Endodermal cell (in vitro differentiated cells): ENCODE results near the gene LRFN2. TPM values are rescaled to one million over a fixed set of nuclear protein-coding genes. Genes with fewer than 3 reads are reported as not detected.
A peak's percentile ranks its signal among the peaks of the same experiment; 100 is the strongest.

Experiments used
- DNase-seq: peaks from one replicate; pipeline ENCODE4 v3.0.0-alpha.2; 2017
- H3K27ac ChIP-seq: 2 replicates; pipeline ENCODE4 v1.5.1; 2013; ENCODE audit warnings: mild to moderate bottlenecking, low read depth, low read length, moderate library complexity
- H3K27me3 ChIP-seq: 2 replicates; pipeline ENCODE4 v1.6.1; 2013; ENCODE audit warnings: mild to moderate bottlenecking, low read length, moderate library complexity; ENCODE audit not compliant: insufficient read depth, control insufficient read depth, poor library complexity, severe bottlenecking
- H3K36me3 ChIP-seq: 2 replicates; pipeline ENCODE4 v1.7.0; 2013; ENCODE audit warnings: mild to moderate bottlenecking, low read length, moderate library complexity; ENCODE audit not compliant: control insufficient read depth, insufficient read depth
- H3K4me1 ChIP-seq: one replicate; pipeline ENCODE4 v1.7.0; 2013; ENCODE audit warnings: low read length; ENCODE audit not compliant: control insufficient read depth, insufficient read depth
- H3K4me3 ChIP-seq: 2 replicates; pipeline ENCODE4 v1.5.1; 2013; ENCODE audit warnings: mild to moderate bottlenecking, low read length, moderate library complexity
- H3K9ac ChIP-seq: 2 replicates; pipeline ENCODE4 v1.6.1; 2013; ENCODE audit warnings: mild to moderate bottlenecking, low read length, moderate library complexity; ENCODE audit not compliant: poor library complexity, severe bottlenecking; ENCODE audit errors: extremely low read depth
- H3K9me3 ChIP-seq: 2 replicates; pipeline ENCODE4 v1.6.1; 2013; ENCODE audit warnings: mild to moderate bottlenecking, low read length, moderate library complexity; ENCODE audit not compliant: control insufficient read depth
- H3K27ac Mint-ChIP-seq: 2 replicates; pipeline ENCODE4 v1.8.0; 2020; ENCODE audit warnings: mixed read lengths
- H3K27me3 Mint-ChIP-seq: 2 replicates; pipeline ENCODE4 v1.8.0; 2021; ENCODE audit warnings: mild to moderate bottlenecking, mixed read lengths; ENCODE audit not compliant: insufficient read depth
- H3K36me3 Mint-ChIP-seq: 2 replicates; pipeline ENCODE4 v1.8.0; 2020; ENCODE audit warnings: low read depth, mixed read lengths
- H3K4me1 Mint-ChIP-seq: 2 replicates; pipeline ENCODE4 v1.8.0; 2020; ENCODE audit warnings: mixed read lengths
- H3K4me3 Mint-ChIP-seq: 2 replicates; pipeline ENCODE4 v1.8.0; 2020; ENCODE audit warnings: mild to moderate bottlenecking, moderate library complexity, mixed read lengths
- H3K9me3 Mint-ChIP-seq: 2 replicates; pipeline ENCODE4 v1.8.0; 2020; ENCODE audit warnings: mild to moderate bottlenecking, mixed read lengths
- CTCF ChIP-seq: fragments of 200-600 bp; sonication (generic); conservative IDR thresholded peaks from 2 replicates; pipeline ENCODE4 v1.5.0; 2021; ENCODE audit warnings: antibody characterized with exemption, mild to moderate bottlenecking
- WGBS, 2 experiments: methylation state at CpG; one replicate each; pipeline versions ENCODE4 v1.1.5 to v1.1.7; 2013; ENCODE audit warnings: missing lambda C conversion rate in 2 of 2, mixed read lengths in 1 of 2; ENCODE audit not compliant: insufficient coverage in 1 of 2, insufficient read length in 1 of 2; 5-methylcytosine and 5-hydroxymethylcytosine counted together
- long read RNA-seq, 4 experiments: library from polyadenylated mRNA in 2 of 4; library from RNA in 1 of 4; library from capped mRNA in 1 of 4; stranded (forward) in 3 of 4; unstranded in 1 of 4; transcript quantifications; one replicate each; pipeline ENCODE4 v2.0.0, GENCODE V29; 2020 to 2021; ENCODE audit warnings: inconsistent platforms in 1 of 4
- polyA plus RNA-seq, 2 experiments: library from polyadenylated mRNA; stranded (reverse); fragments of 50-300 nt; gene quantifications; one replicate each; pipeline ENCODE4 v1.2.3, GENCODE V29; 2013
- total RNA-seq, 2 donors: library from RNA; stranded (reverse); fragmentation: NEBNext Ultra II Directional in 1 of 2; extraction: Animal tissue kit (Norgen Biotek cat#: 25700) in 1 of 2; gene quantifications; 2 replicates in 1 of 2; 3 replicates in 1 of 2; pipeline ENCODE4 v1.2.1, GENCODE V29; 2021

LRFN2 gene
- under 1 TPM in 1 of 2 donors, not detected in 1; 0.15 TPM for total RNA-seq
- 0.14 TPM for polyA plus RNA-seq (2013, experiment 1 of 2)
- polyA plus RNA-seq (2013, experiment 2 of 2), result 0.08 TPM
- long read RNA-seq, experiment 1, result 0 reads
- long read RNA-seq, experiment 2, result 0 reads
- long read RNA-seq, experiment 3, result 0 reads
- long read RNA-seq, experiment 4, result 0 reads

GRCh38 chr6:40587240-40588069 is at the start of gene LRFN2:
TSS of gene LRFN2 (minus strand) at chr6:40587364.
- Mint-ChIP-seq H3K36me3 (no peaks in the 10 kb centered on the region), H3K27me3 (peaks cover 63% of the 10 kb centered on the region), H3K9me3 (no peaks in the 10 kb centered on the region), H3K27ac (no peak within 1 kb of the TSS), H3K4me3 (peak within 1 kb of the TSS; percentile 65), H3K4me1 (peaks cover 19% of the 10 kb centered on the region)
- Histone ChIP-seq H3K4me3 (peak within 1 kb of the TSS; percentile 83), H3K36me3 (no peaks in the 10 kb centered on the region), H3K9me3 (no peaks in the 10 kb centered on the region), H3K27me3 (peaks cover 55% of the 10 kb centered on the region), H3K27ac (no peak within 1 kb of the TSS), H3K4me1 (peaks cover 7% of the 10 kb centered on the region), H3K9ac (no peak within 1 kb of the TSS)
- WGBS, 2 experiments, result 0 to 1% methylated on average over 24 to 86 of the region's 89 CpGs
- peak; percentile 95 for DNase-seq
- peak; percentile 82 for TF ChIP-seq CTCF

GRCh38 chr6:40634429-40634828 is 47.3 kb upstream of the LRFN2 start:
- Mint-ChIP-seq H3K9me3 (no peaks in the 10 kb centered on the region), H3K27me3 (no peaks in the 10 kb centered on the region), H3K36me3 (no peaks in the 10 kb centered on the region), H3K4me3 (no peak overlapping the region), H3K4me1 (peaks cover 12% of the 10 kb centered on the region), H3K27ac (no peak overlapping the region)
- H3K4me3 ChIP-seq, result no peak overlapping the region
- no peak overlapping the region for H3K9ac ChIP-seq
- no peak for DNase-seq
- H3K36me3 ChIP-seq, result no peaks in the 10 kb centered on the region
- no peak overlapping the region for H3K27ac ChIP-seq
- H3K4me1 ChIP-seq, result peaks cover 13% of the 10 kb centered on the region
- no peak for TF ChIP-seq CTCF
- H3K9me3 ChIP-seq, result no peaks in the 10 kb centered on the region
- no peaks in the 10 kb centered on the region for H3K27me3 ChIP-seq
- WGBS, 2 experiments, result 82 to 93% methylated on average over 3 of the region's 3 CpGs

- H3K27me3 Mint-ChIP-seq, result peaks cover 2% of the 10 kb centered on the region
- no peaks in the 10 kb centered on the region for H3K9me3 Mint-ChIP-seq
- no peaks in the 10 kb centered on the region for H3K36me3 Mint-ChIP-seq
- H3K27ac Mint-ChIP-seq, result no peak overlapping the region
- Histone ChIP-seq H3K36me3 (no peaks in the 10 kb centered on the region), H3K4me1 (peaks cover 13% of the 10 kb centered on the region), H3K27me3 (no peaks in the 10 kb centered on the region), H3K9me3 (no peaks in the 10 kb centered on the region), H3K27ac (no peak overlapping the region), H3K4me3 (no peak overlapping the region), H3K9ac (no peak overlapping the region)
- H3K4me1 Mint-ChIP-seq, result peaks cover 12% of the 10 kb centered on the region
- peak; percentile 38 for DNase-seq
- TF ChIP-seq CTCF, result no peak
- 87 to 100% methylated on average over 6 to 7 of the region's 7 CpGs for WGBS, 2 experiments
- no peak overlapping the region for H3K4me3 Mint-ChIP-seq
Measured at GRCh38 chr6:40631744-40632143, 44.6 kb upstream of the LRFN2 start.
